ENCODE measurements around the gene NDUFA1.
A peak's percentile ranks its signal among the peaks of the same experiment; 100 is the strongest.
"Not testable (repeated sequence)": the region's sequence is repeated elsewhere in the genome, so short reads cannot be mapped to it uniquely, and the experiment has no call there.

NDUFA1 gene

GRCh38 chrX:119871599-119872395, at the start of gene NDUFA1, which contains the start of gene RNF113A:
Gene NDUFA1 (plus strand): TSS chrX:119871832. CDS start chrX:119871912, 80 bp downstream.
Gene RNF113A (minus strand): TSS chrX:119871733. CDS start chrX:119871613, 120 bp downstream.
- DNase-seq (ENCODE audit: low read depth): peak; percentile 73

DNA sequence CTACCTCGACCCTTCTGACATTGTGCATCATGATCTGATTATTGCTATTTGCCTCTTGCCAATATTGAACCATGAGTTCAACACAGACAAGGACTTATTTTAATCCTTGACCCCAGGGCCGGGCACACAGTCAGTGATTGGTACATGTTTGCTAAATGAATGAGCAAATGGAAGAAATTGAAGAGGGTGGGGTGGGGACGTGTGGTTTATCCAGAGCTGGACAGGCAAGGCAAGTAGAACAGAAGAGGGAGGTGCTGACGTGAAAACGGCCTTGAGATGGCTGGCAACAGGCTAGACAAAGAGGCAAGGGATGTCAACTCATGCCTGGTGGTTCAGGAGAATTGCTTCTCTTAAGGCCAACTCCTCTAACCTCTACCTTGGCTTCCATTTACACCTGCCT, 47.4 kb upstream of the NDUFA1 start:
- DNase-seq (ENCODE audit: low read depth): not testable (repeated sequence)

DNA sequence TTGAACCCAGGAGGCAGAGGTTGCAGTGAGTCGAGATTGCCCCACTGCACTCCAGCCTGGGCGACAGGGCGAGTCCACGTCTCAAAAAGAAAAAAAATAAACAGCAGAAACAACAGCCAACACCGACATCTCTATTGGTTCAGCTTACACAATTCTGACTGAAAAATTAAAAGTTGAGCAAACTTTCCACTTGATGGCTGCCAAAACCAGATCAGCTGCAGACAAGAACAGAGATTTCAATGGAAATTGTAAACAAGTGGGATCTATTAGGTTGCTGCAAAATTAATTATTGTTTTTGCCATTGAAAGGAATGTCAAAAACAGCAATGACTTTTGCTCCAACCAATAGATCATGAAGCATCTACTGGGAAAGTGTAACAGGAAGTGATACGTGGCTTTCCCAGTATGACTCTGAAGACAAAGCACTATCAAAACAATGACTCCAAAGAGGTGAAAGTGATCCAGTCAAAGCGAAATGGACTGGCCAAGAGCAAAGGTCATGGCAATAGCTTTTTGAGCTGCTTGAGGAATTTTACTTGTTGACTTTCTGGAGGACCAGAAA, 45.2 kb upstream of the NDUFA1 start:
- DNase-seq (ENCODE audit: low read depth): no peak

DNA sequence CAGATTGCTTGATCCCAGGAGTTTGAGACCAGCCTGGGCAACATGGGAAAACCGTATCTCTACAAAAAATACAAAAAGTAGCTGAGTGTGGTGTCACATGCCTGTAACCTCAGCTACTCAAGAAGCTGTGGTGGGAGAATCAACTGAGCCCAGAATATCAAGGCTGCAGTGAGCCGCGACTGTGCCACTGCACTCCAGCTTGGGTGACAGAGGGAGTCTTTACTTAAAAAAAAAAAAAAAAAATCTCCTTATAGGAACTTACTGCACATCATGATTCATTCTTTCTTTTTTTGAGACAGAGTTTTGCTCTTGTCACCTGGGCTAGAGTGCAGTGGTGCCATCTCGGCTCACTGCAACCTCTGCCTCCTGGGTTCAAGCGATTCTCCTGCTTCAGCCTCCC, 43.2 kb upstream of the NDUFA1 start:
- DNase-seq (ENCODE audit: low read depth): no peak

DNA sequence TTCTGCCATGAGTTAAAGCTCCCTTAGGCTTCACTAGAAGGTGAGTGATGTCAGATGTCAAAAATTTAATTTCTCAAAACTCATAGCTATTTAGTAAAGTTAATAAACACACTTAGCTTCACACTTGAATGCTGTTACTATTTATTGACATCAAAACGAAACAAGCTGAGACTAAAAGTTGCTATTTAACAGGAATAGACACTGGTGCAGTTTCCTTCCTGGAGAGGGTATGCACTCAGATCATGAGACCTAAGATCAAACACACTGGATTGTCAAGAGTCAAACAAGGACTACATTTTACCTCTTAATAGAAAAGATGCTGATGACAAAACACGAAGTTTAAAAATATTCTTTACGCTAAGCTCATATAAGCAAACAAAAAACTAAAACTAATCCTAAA, 37.7 kb upstream of the NDUFA1 start:
- DNase-seq (ENCODE audit: low read depth): no peak

DNA sequence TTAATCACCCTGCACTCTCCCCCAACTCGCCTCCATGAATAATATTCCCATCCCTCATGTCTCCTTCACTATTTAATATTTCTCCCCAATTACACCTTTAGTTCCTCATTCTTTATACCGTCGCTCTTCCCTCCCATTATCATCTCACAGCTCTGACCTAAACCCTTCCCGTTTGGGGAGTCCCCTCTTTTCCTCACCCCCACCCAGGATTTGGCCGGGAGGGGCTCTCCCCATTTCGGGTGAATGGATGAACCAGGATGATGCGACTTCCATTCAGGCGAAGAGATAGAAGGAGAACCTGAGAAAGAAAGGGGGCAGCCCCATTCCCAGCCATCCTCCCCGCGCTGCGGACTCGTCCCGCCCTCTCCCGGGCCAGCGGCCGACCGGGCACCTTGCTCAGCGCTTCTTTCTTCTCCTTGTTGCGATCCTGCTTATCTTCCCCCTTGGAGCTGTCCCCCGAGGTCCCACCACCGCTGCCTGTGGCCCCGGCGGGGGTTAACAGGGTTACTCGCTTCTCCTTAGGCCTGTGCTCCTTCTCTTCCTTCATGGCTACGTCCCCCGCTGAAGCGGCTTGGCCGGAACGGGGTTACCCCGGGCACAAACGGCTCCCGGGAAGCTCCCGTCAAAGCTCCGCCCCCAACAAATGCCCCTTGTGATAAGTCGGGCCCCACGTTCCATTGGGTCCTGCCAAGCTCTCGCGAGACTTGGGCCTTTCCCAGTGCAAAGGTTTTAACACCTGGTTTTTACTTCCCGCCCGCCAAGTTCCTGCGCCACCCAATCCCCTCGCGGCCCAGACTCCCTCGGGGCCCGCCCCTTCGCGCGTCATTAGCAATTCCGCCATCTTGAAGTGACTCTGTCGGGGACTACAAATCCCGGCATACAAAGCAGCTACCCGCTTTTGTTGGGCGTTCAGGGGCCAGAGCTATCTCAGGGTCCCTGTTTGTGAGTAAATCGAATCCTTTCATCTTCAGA, 19.0 kb upstream of the NDUFA1 start, which contains the start of gene UPF3B:
Gene UPF3B (minus strand): TSS at position 582 of the 972 bp plus-strand sequence. CDS start 35 bp downstream, at position 547.
- DNase-seq (ENCODE audit: low read depth): peak; percentile 85

GRCh38 chrX:119853444-119853843, 18.2 kb upstream of the NDUFA1 start:
- DNase-seq (ENCODE audit: low read depth): no peak

- DNase-seq (ENCODE audit: low read depth): peak; percentile 10
Measured at GRCh38 chrX:119870626-119871131, 953 bp upstream of the NDUFA1 start.

- DNase-seq (ENCODE audit: low read depth): no peak
Measured at GRCh38 chrX:119871245-119871598, 410 bp upstream of the NDUFA1 start.

GRCh38 chrX:119878740-119879139, 7.1 kb downstream of the NDUFA1 start:
- DNase-seq (ENCODE audit: low read depth): no peak

DNA sequence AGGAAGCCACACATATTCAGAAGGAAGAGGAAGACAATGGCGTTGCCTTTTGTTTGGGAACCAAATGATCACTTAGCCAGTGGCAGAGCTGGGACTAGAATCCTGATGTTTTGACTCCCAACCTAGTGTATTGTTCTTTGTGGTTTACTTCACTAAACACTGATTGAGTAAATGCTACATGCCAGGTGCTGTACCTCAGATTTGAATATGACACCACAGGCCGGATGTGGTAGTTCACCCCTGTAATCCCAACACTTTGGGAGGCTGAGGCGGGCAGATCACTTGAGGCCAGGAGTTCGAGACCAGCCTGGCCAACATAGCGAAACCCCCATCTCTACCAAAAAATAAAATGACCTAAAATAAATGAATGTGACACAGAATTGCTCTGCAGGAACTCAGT, 8.4 kb downstream of the NDUFA1 start:
- DNase-seq (ENCODE audit: low read depth): no peak

- DNase-seq (ENCODE audit: low read depth): no peak
Measured at GRCh38 chrX:119880552-119881437, 9.2 kb downstream of the NDUFA1 start.

GRCh38 chrX:119885554-119886428, 14.2 kb downstream of the NDUFA1 start:
- no peak for DNase-seq (ENCODE audit: low read depth)

- DNase-seq (ENCODE audit: low read depth): peak; percentile 30
Measured at GRCh38 chrX:119887721-119888425, 16.2 kb downstream of the NDUFA1 start.

DNA sequence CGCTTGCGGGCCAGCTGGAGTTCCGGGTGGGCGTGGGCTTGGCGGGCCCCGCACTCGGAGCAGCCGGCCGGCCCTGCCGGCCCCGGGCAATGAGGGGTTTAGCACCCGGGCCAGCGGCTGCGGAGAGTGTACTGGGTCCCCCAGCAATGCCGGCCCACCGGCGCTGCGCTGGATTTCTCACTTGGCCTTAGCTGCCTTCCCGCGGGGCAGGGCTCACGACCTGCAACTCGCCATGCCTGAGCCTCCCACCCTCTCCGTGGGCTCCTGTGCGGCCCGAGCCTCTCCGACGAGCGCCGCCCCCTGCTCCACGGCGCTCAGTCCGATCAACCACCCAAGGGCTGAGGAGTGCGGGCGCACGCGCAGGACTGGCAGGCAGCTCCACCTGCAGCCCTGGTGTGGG, 19.0 kb downstream of the NDUFA1 start:
- not testable (repeated sequence) for DNase-seq (ENCODE audit: low read depth)

- DNase-seq (ENCODE audit: low read depth): not testable (repeated sequence)
Measured at GRCh38 chrX:119891961-119892692, 20.5 kb downstream of the NDUFA1 start.

DNA sequence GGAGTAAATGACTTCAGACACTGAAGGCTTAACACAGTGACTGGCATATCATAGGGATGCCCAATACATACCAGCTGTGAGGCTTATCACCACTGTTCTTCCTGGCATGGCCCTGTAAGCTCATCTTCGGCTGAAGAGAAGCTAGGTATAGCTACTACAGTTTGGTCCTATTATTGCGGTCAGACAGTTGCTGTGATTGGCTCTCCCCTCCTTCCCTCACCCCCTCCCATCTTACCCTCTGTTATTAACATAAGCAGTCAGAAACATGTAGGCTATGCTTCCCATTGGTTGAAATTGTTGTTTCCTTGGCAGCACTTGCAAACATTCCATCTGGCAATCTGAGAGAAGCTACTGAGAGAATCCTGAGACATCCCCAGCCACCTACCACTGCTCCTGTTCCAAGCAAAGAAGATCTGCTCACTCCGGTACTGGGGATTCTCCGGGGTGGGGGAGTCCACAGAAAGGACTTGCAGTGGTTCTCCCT, 24.3 kb downstream of the NDUFA1 start, which contains the start of gene AKAP14:
Gene AKAP14 (plus strand): TSS at position 51 of the 484 bp plus-strand sequence. CDS start 7,331 bp downstream, outside the sequence.
- DNase-seq (ENCODE audit: low read depth): no peak

- no peak for DNase-seq (ENCODE audit: low read depth)
Measured at GRCh38 chrX:119899125-119899524, 27.5 kb downstream of the NDUFA1 start.
